Cerebellar nuclear complex (tissue), 1 donor: ENCODE results near the gene CDT1.
"Not testable (repeated sequence)": the region's sequence is repeated elsewhere in the genome, so short reads cannot be mapped to it uniquely, and the experiment has no call there.

Experiments
- DNase-seq, 2 experiments: peaks; one replicate each; lab custom pipeline; 2025; lab: John Stamatoyannopoulos, UW

CDT1 gene

GRCh38 chr16:88816736-88817535 lies 13.3 kb downstream of the CDT1 start:
- DNase-seq, result no peak

- no peak for DNase-seq
Measured at GRCh38 chr16:88817785-88818574, 14.4 kb downstream of the CDT1 start.

GRCh38 chr16:88818575-88818874 lies 14.9 kb downstream of the CDT1 start:
- no peak for DNase-seq

- DNase-seq, result no peak
Measured at GRCh38 chr16:88819126-88819525, 15.5 kb downstream of the CDT1 start.

- DNase-seq, result no peak
Measured at GRCh38 chr16:88820385-88821025, 16.9 kb downstream of the CDT1 start.

GRCh38 chr16:88821168-88821850 lies 17.7 kb downstream of the CDT1 start:
- DNase-seq, result no peak

GRCh38 chr16:88822281-88823040 lies 18.9 kb downstream of the CDT1 start:
- no peak for DNase-seq

GRCh38 chr16:88823646-88824045 lies 20.1 kb downstream of the CDT1 start:
- not testable (repeated sequence) for DNase-seq

GRCh38 chr16:88824256-88825077 lies 20.9 kb downstream of the CDT1 start:
- no peak for DNase-seq

- no peak for DNase-seq
Measured at GRCh38 chr16:88825146-88825545, 21.6 kb downstream of the CDT1 start.

- DNase-seq, result no peak
Measured at GRCh38 chr16:88826070-88826840, 22.7 kb downstream of the CDT1 start.

- DNase-seq, result no peak
Measured at GRCh38 chr16:88827727-88828126, 24.1 kb downstream of the CDT1 start.

GRCh38 chr16:88828711-88829110 lies 25.1 kb downstream of the CDT1 start:
- no peak for DNase-seq

- DNase-seq, result no peak
Measured at GRCh38 chr16:88830258-88830657, 26.7 kb downstream of the CDT1 start.

GRCh38 chr16:88830783-88831182 lies 27.2 kb downstream of the CDT1 start:
- no peak for DNase-seq

GRCh38 chr16:88831838-88832237 lies 28.2 kb downstream of the CDT1 start:
- no peak for DNase-seq

- DNase-seq, result no peak
Measured at GRCh38 chr16:88833086-88833485, 29.5 kb downstream of the CDT1 start.

GRCh38 chr16:88834670-88835069 lies 31.1 kb downstream of the CDT1 start:
- no peak for DNase-seq

- DNase-seq, result no peak
Measured at GRCh38 chr16:88835383-88835782, 31.8 kb downstream of the CDT1 start.

- DNase-seq, result no peak
Measured at GRCh38 chr16:88835818-88836217, 32.2 kb downstream of the CDT1 start.
